ENCODE measurements around the gene PUS3.

- TF ChIP-seq CTCF (IDR thresholded peaks at IDR 0.05; ENCODE audit: poor library complexity, severe bottlenecking) (no peak), RAD21 (conservative IDR thresholded peaks at IDR 0.05) (no peak), EP300 (conservative IDR thresholded peaks at IDR 0.05; ENCODE audit: poor library complexity, severe bottlenecking) (no peak), REST (IDR thresholded peaks at IDR 0.05; ENCODE audit: borderline replicate concordance) (no peak), POLR2AphosphoS5 (IDR thresholded peaks at IDR 0.05) (no peak), MXI1 (conservative IDR thresholded peaks at IDR 0.05; ENCODE audit: poor library complexity, severe bottlenecking) (no peak), EZH2 (IDR thresholded peaks at IDR 0.05; ENCODE audit: borderline replicate concordance, insufficient read depth, low read length, poor library complexity, severe bottlenecking) (no peak), TAF1 (IDR thresholded peaks at IDR 0.05; ENCODE audit: low read depth) (no peak), SMC3 (conservative IDR thresholded peaks at IDR 0.05; ENCODE audit: poor library complexity) (no peak)
Measured at GRCh38 chr11:125846188-125846587, 56.8 kb downstream of the PUS3 start.

Data from neural cell (in vitro differentiated cells).